ENCODE results near the gene NRBP1.

DNA sequence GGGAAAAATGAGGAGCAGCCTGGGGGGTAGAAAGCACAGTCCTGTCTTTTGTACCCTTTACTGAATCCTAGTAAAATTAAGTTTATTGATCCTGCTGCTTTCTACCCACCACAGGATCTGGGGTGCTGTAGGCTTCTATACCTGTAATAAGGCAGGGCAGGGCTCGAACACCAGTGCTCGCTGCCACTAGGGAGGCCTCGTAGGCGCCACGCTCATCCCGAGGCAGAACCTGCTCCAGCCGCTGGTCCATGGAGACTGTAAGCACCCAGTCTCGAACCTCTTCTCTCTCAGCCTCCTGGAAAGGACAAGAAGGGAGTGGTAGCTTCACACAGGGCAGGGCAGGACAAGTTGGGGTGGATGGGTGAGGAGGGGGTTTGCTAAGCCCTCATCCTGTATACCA lies 16.7 kb downstream of the NRBP1 start:
- TF ChIP-seq, protein P1, sequence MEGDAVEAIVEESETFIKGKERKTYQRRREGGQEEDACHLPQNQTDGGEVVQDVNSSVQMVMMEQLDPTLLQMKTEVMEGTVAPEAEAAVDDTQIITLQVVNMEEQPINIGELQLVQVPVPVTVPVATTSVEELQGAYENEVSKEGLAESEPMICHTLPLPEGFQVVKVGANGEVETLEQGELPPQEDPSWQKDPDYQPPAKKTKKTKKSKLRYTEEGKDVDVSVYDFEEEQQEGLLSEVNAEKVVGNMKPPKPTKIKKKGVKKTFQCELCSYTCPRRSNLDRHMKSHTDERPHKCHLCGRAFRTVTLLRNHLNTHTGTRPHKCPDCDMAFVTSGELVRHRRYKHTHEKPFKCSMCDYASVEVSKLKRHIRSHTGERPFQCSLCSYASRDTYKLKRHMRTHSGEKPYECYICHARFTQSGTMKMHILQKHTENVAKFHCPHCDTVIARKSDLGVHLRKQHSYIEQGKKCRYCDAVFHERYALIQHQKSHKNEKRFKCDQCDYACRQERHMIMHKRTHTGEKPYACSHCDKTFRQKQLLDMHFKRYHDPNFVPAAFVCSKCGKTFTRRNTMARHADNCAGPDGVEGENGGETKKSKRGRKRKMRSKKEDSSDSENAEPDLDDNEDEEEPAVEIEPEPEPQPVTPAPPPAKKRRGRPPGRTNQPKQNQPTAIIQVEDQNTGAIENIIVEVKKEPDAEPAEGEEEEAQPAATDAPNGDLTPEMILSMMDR (conservative IDR thresholded peaks at IDR 0.05), result no peak
- no peak for TF ChIP-seq ZFX (IDR thresholded peaks at IDR 0.05)

All from C4-2B (cell line).